Measurements from ENCODE around the gene YOD1. TPM values are rescaled to one million over a fixed set of nuclear protein-coding genes. Genes with fewer than 3 reads are reported as not detected.
A peak's percentile ranks its signal among the peaks of the same experiment; 100 is the strongest.

YOD1 gene
- total and polyA plus RNA-seq, 2 of the 4 experiments (the other 2 are of a cell fraction) = 1.8 to 5.4 TPM

DNA sequence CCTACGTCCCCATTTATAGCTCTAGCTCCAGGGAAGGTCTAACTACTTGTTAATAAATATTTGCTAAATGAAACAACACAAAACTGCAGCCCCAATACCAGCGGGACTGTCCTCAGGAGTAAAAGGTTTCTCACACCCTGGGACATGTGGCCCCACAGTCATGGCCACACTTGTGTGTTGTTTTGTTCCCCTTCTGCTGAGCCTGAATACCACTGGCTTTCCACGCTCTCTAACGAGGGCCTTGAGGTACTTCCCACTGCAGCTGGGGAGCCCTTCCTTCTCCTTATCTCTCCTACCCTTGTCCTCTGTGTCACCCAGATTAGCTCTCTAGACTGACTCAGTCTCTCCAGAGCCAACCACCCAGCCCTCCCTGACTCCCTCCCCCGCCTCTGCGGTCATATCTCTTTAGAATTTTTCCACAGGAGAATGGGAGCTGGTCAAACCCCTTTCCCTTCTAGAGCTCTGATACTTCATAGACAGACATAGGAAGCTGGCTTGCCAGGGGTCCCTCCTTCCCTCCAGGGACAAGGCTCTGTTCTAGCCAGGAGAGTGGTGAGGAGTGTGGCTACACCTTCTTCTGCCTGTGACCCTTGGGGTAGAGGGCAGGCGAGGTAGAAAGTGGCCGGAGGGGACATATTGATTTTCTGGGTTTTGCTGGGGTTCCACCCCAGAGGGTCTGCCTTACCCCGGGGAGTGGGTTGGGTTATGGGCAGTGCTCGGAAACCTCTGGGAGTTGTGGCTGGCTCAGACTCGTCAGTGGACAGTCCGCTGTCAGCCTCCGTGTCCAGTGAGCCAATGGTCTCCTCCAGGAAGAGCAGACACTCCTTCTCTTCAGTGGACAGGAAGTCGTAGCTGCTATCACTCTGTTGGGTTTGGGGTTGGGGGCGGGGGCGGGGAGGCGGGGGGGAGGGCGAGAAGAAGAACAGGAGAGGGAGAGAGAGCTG lies 26.5 kb downstream of the YOD1 start:
- Histone ChIP-seq H3K9me1 (ENCODE audit: insufficient read depth, low read length) (peaks cover 17% of the 10 kb centered on the region), H4K20me1 (ENCODE audit: insufficient read depth, low read length) (no peaks in the 10 kb centered on the region), H2AK9ac (replicated peaks; ENCODE audit: low read depth, low read length, poor library complexity) (peak overlapping the region; percentile 9), H3K27ac (ENCODE audit: insufficient read depth, low read length) (no peak overlapping the region), H2AK5ac (ENCODE audit: low read depth, low read length) (peak overlapping the region; percentile 57; the same call in 1 of the 2 replicates), H3K4me3 (ENCODE audit: insufficient read depth, low read depth, low read length) (no peak overlapping the region), H4K91ac (ENCODE audit: insufficient read depth, low read depth, low read length) (peak overlapping the region; percentile 61), H3K14ac (replicated peaks; ENCODE audit: low read depth, low read length) (peak overlapping the region; percentile 80; the same call in 1 of the 2 replicates), H2BK120ac (ENCODE audit: low read depth, low read length) (peak overlapping the region; percentile 66; the same call in 1 of the 2 replicates), H3K9me3 (ENCODE audit: control insufficient read depth, insufficient read depth, low read length) (no peaks in the 10 kb centered on the region), H2BK5ac (ENCODE audit: low read depth, low read length, poor library complexity, severe bottlenecking) (no peak overlapping the region), H4K5ac (ENCODE audit: low read depth, low read length) (peak overlapping the region; percentile 51; the same call in 1 of the 2 replicates), H2BK15ac (ENCODE audit: low read depth, low read length) (no peak overlapping the region), H2AFZ (replicated peaks; ENCODE audit: low read length, poor library complexity) (peak overlapping the region; percentile 87), H3K27me3 (ENCODE audit: control insufficient read depth, insufficient read depth, low read length) (0 out of 2 replicates have a peak, but pooled peaks cover 3% of the 10 kb centered on the region), H3K79me1 (ENCODE audit: low read depth in 1 of 2, low read length in 2 of 2) (no peaks in the 10 kb centered on the region), H3K36me3 (ENCODE audit: control insufficient read depth, insufficient read depth, low read length) (no peaks in the 10 kb centered on the region), H3K56ac (ENCODE audit: extremely low read depth, insufficient read depth, low read length) (no peak overlapping the region; the same call in 1 of the 2 replicates), H3K4ac (ENCODE audit: low read depth, low read length) (peak overlapping the region; percentile 75), H3K4me2 (ENCODE audit: low read depth, low read length) (no peak overlapping the region), H3K9ac (ENCODE audit: low read depth, low read length) (no peak overlapping the region), H2BK20ac (ENCODE audit: low read depth, low read length) (peak overlapping the region; percentile 63; the same call in 1 of the 2 replicates), H3K23ac (ENCODE audit: low read depth, low read length) (peak overlapping the region; percentile 42; the same call in 1 of the 2 replicates), H3K18ac (ENCODE audit: low read depth, low read length) (peak overlapping the region; percentile 30; the same call in 1 of the 2 replicates), H4K8ac (ENCODE audit: low read depth in 2 of 2, low read length in 2 of 2) (peak overlapping the region; percentile 36 to 88; a peak in 3 of 4 replicates), H3K4me1 (ENCODE audit: control insufficient read depth, insufficient read depth, low read length) (peaks cover 6% of the 10 kb centered on the region)
- ATAC-seq (ENCODE audit: low read depth) (peak; percentile 5; the same call in 1 of the 2 replicates), DNase-seq (no peak)
- in situ Hi-C loops (cut with MboI; ENCODE audit: low sequenced_read_pairs) = no loop called here
- 80% methylated on average over 2 of the region's 18 CpGs; no CpG with 5 or more reads in 1 of the 2 experiments for WGBS, 2 experiments (ENCODE audit: extremely low coverage in 2 of 2, insufficient read length in 1 of 2)
- dilution Hi-C loops (cut with HindIII; ENCODE audit: low sequenced_read_pairs, unreplicated experiment) = no loop called here
- ChIA-PET POLR2A (ENCODE audit: unreplicated experiment) (no interaction called here), CTCF (interaction anchor here (1.3 to 1.5 kb wide), 2 partner anchors 19 to 20 kb away, joined by 3 to 6 read pairs; no protein-coding TSS in a partner anchor)
- no peak for TF ChIP-seq CEBPB (IDR thresholded peaks at IDR 0.05; ENCODE audit: low read depth, low read length)
- TF ChIP-seq, protein P1, sequence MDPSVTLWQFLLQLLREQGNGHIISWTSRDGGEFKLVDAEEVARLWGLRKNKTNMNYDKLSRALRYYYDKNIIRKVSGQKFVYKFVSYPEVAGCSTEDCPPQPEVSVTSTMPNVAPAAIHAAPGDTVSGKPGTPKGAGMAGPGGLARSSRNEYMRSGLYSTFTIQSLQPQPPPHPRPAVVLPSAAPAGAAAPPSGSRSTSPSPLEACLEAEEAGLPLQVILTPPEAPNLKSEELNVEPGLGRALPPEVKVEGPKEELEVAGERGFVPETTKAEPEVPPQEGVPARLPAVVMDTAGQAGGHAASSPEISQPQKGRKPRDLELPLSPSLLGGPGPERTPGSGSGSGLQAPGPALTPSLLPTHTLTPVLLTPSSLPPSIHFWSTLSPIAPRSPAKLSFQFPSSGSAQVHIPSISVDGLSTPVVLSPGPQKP (IDR thresholded peaks at IDR 0.05; ENCODE audit: borderline replicate concordance, low read depth, low read length) = no peak
- TF ChIP-seq BHLHE40 (IDR thresholded peaks at IDR 0.05; ENCODE audit: low read depth, low read length) = no peak
- no peak for TF ChIP-seq RFX5 (IDR thresholded peaks at IDR 0.05; ENCODE audit: low read depth, low read length)
- TF ChIP-seq FOS (IDR thresholded peaks at IDR 0.05; ENCODE audit: low read depth, low read length) = no peak
- no peak for TF ChIP-seq NFE2L2 (IDR thresholded peaks at IDR 0.05; ENCODE audit: low read depth, low read length)
- TF ChIP-seq CHD1 (IDR thresholded peaks at IDR 0.05; ENCODE audit: low read depth, low read length) = no peak
- TF ChIP-seq MAFK (IDR thresholded peaks at IDR 0.05; ENCODE audit: low read depth, low read length) = no peak
- no peak for TF ChIP-seq RCOR1 (IDR thresholded peaks at IDR 0.05; ENCODE audit: insufficient replicate concordance, low read length)
- no peak for TF ChIP-seq POLR2A (IDR thresholded peaks at IDR 0.05; ENCODE audit: low read depth, low read length)
- no peak for TF ChIP-seq SMC3 (IDR thresholded peaks at IDR 0.05; ENCODE audit: low read depth, low read length)
- intact Hi-C loops (cut with micrococcal nuclease) = no loop called here
- BruUV-seq (replicated peaks) = no TSS peak

Measured in IMR-90 (cell line).